ENCODE data around the gene LRRTM3. TPM values are rescaled to one million over a fixed set of nuclear protein-coding genes. Genes with fewer than 3 reads are reported as not detected.

The LRRTM3 gene
- total and polyA plus RNA-seq, 7 donors: 0.09 to 0.16 (median 0.14) TPM; not detected in 4

GRCh38 chr10:67114945-67115344 is 189.1 kb downstream of the LRRTM3 start:
- H3K4me3 ChIP-seq: no peak overlapping the region
- intact Hi-C loops (cut with DNase I): no loop called here
- no peak for TF ChIP-seq POLR2A (IDR thresholded peaks at IDR 0.05)
- no peak for TF ChIP-seq CTCF (IDR thresholded peaks at IDR 0.05)
- no peak for TF ChIP-seq POLR2AphosphoS5 (IDR thresholded peaks at IDR 0.05)
- TF ChIP-seq EP300 (IDR thresholded peaks at IDR 0.05): no peak
- H3K27me3 ChIP-seq: no peaks in the 10 kb centered on the region
- H3K36me3 ChIP-seq: no peaks in the 10 kb centered on the region
- no peaks in the 10 kb centered on the region for H3K9me3 ChIP-seq
- WGBS, 2 donors: 22 to 69% methylated on average over 2 of the region's 2 CpGs
- no peak overlapping the region for H3K27ac ChIP-seq
- H3K4me1 ChIP-seq: no peaks in the 10 kb centered on the region
- no peak for DNase-seq

DNA sequence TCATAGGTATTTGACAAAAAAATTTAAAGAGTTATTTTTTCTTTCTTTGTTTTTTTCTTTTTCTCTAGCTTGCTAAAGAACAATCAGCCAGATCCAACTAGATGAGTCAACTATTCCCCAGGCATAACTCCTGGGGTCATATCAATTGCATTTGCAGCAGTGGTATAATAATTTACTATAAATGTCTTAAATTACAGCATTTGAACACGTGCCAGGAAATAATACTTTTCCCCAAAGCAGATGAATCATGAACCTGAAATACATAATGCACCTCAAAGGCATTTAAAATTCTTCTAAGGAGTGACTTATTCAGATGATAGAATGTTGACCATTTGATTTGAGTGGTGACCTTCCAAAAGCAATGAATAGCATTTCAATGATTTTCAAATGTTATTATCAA is 190.1 kb downstream of the LRRTM3 start:
- Histone ChIP-seq H3K4me1 (no peaks in the 10 kb centered on the region), H3K27me3 (no peaks in the 10 kb centered on the region), H3K36me3 (no peaks in the 10 kb centered on the region), H3K27ac (no peak overlapping the region), H3K4me3 (no peak overlapping the region), H3K9me3 (no peaks in the 10 kb centered on the region)
- intact Hi-C loops (cut with DNase I): no loop called here
- no peak for TF ChIP-seq POLR2AphosphoS5 (IDR thresholded peaks at IDR 0.05)
- no peak for TF ChIP-seq POLR2A (IDR thresholded peaks at IDR 0.05)
- no peak for TF ChIP-seq CTCF (IDR thresholded peaks at IDR 0.05)
- TF ChIP-seq EP300 (IDR thresholded peaks at IDR 0.05): no peak
- 32 to 42% methylated on average over 1 of the region's 1 CpG for WGBS, 2 donors
- no peak for DNase-seq

DNA sequence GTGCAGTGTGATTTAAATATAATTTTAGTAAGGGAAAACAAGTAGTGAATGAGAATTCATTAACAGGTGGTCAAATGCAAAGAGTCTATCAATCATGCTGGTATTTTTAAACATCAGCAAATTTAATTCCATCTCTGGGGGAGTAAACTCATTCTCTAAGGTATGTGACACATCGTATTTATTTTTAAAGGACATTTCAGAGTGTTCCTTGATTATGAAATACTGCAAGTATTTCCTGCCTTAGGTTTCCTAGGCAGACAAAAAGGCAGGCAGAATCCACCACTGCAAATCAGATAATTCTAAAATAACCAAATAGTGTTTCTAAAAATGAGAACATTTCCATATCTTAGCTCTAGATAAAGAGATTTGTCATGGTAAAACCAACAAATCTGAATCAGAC is 193.8 kb downstream of the LRRTM3 start:
- Histone ChIP-seq H3K4me1 (no peaks in the 10 kb centered on the region), H3K9me3 (no peaks in the 10 kb centered on the region), H3K27me3 (no peaks in the 10 kb centered on the region), H3K4me3 (no peak overlapping the region), H3K27ac (no peak overlapping the region), H3K36me3 (no peaks in the 10 kb centered on the region)
- no peak for DNase-seq
- TF ChIP-seq EP300 (IDR thresholded peaks at IDR 0.05): no peak
- TF ChIP-seq POLR2AphosphoS5 (IDR thresholded peaks at IDR 0.05): no peak
- TF ChIP-seq CTCF (IDR thresholded peaks at IDR 0.05): no peak
- no peak for TF ChIP-seq POLR2A (IDR thresholded peaks at IDR 0.05)
- 66 to 73% methylated on average over 1 of the region's 1 CpG for WGBS, 2 donors
- intact Hi-C loops (cut with DNase I): no loop called here

DNA sequence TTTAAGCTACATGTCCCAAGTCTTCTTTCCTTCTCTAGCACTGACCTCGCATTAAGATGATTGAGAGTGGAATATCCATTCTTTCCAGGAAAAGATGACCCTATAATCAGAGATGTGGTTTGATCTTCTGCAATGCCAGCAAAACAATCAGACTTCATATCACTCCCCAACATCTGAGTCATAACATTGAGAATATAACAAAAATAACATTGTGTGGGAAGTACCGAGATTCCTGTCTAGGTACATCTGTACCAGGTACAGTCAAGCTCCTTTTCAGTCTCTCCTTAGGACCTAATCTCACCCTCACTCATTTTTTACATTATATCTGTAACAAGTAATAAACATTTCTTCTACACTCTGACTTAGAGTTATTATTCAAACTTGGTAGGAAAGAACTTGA is 201.6 kb downstream of the LRRTM3 start:
- Histone ChIP-seq H3K4me3 (no peak overlapping the region), H3K36me3 (no peaks in the 10 kb centered on the region), H3K27me3 (no peaks in the 10 kb centered on the region), H3K4me1 (no peaks in the 10 kb centered on the region), H3K27ac (no peak overlapping the region), H3K9me3 (no peaks in the 10 kb centered on the region)
- intact Hi-C loops (cut with DNase I): no loop called here
- DNase-seq: no peak
- TF ChIP-seq POLR2A (IDR thresholded peaks at IDR 0.05) (no peak), CTCF (IDR thresholded peaks at IDR 0.05) (no peak), POLR2AphosphoS5 (IDR thresholded peaks at IDR 0.05) (no peak), EP300 (IDR thresholded peaks at IDR 0.05) (no peak)
- 81 to 82% methylated on average over 2 of the region's 2 CpGs for WGBS, 2 donors

GRCh38 chr10:67140641-67141040 is 214.8 kb downstream of the LRRTM3 start:
- no peaks in the 10 kb centered on the region for H3K4me1 ChIP-seq
- H3K9me3 ChIP-seq: no peaks in the 10 kb centered on the region
- intact Hi-C loops (cut with DNase I): no loop called here
- no peaks in the 10 kb centered on the region for H3K27me3 ChIP-seq
- no peak overlapping the region for H3K27ac ChIP-seq
- DNase-seq: no peak
- TF ChIP-seq EP300 (IDR thresholded peaks at IDR 0.05) (no peak), POLR2A (IDR thresholded peaks at IDR 0.05) (no peak), POLR2AphosphoS5 (IDR thresholded peaks at IDR 0.05) (no peak), CTCF (IDR thresholded peaks at IDR 0.05) (no peak)
- H3K36me3 ChIP-seq: no peaks in the 10 kb centered on the region
- WGBS, 2 donors: 35 to 62% methylated on average over 2 of the region's 2 CpGs
- no peak overlapping the region for H3K4me3 ChIP-seq

Measured in sigmoid colon (tissue), 7 donors.